SK-N-SH treated with all-trans-retinoic acid at 6 μM for 48 hours (cell line): ENCODE measurements around the gene MSMP.

Source experiments
- ARNTL ChIP-seq: fragments of 450-650 bp; formaldehyde crosslinking; IDR thresholded peaks from 2 replicates; pipeline ENCODE4 v1.5.0; 2020; ENCODE audit warnings: low read depth, mild to moderate bottlenecking, moderate library complexity, borderline replicate concordance
- CREB5 ChIP-seq: fragments of 250-450 bp; sonication (Bioruptor Pico); IDR thresholded peaks from 2 replicates; pipeline ENCODE4 v1.5.1; 2020; ENCODE audit warnings: low read depth, mild to moderate bottlenecking, moderate library complexity
- ISL1 ChIP-seq: fragments of 250-450 bp; sonication (Bioruptor Pico); IDR thresholded peaks from 2 replicates; pipeline ENCODE4 v2.1.2; 2022; ENCODE audit warnings: mild to moderate bottlenecking, moderate library complexity
- PATZ1 ChIP-seq: fragments of 250-450 bp; sonication (Bioruptor Pico); IDR thresholded peaks from 2 replicates; pipeline ENCODE4 v1.8.0; 2020; ENCODE audit warnings: mild to moderate bottlenecking, moderate library complexity, borderline replicate concordance
- PPARA ChIP-seq: fragments of 250-450 bp; sonication (Bioruptor Pico); IDR thresholded peaks from 2 replicates; pipeline ENCODE4 v1.5.0; 2020; ENCODE audit warnings: mild to moderate bottlenecking, borderline replicate concordance
- SNAI2 ChIP-seq: fragments of 250-450 bp; sonication (Bioruptor Pico); IDR thresholded peaks from 2 replicates; pipeline ENCODE4 v1.5.0; 2020; ENCODE audit warnings: mild to moderate bottlenecking, moderate library complexity
- TSHZ2 ChIP-seq: fragments of 250-450 bp; sonication (Bioruptor Pico); IDR thresholded peaks from 2 replicates; pipeline ENCODE4 v1.5.0; 2020; ENCODE audit warnings: mild to moderate bottlenecking, moderate library complexity
- ZFP30 ChIP-seq: fragments of 450-650 bp; formaldehyde crosslinking; IDR thresholded peaks from 2 replicates; pipeline ENCODE4 v1.5.0; 2022; ENCODE audit warnings: mild to moderate bottlenecking, moderate library complexity

- TF ChIP-seq ARNTL (CRISPR knock-in tag) (no peak), ZFP30 (CRISPR knock-in tag) (no peak), PPARA (CRISPR knock-in tag) (no peak), TSHZ2 (no peak), CREB5 (CRISPR knock-in tag) (no peak), PATZ1 (no peak), ISL1 (CRISPR knock-in tag) (no peak), SNAI2 (CRISPR knock-in tag) (no peak)
Observed at GRCh38 chr9:35743880-35744518, 10.1 kb downstream of the MSMP start.
